D721Med (cell line): ENCODE results near the gene EXOC3L4.

Experiments used
- DNase-seq: peaks from one replicate; pipeline ENCODE4 v3.0.0; 2011; ENCODE audit warnings: low spot score; ENCODE audit not compliant: insufficient read length
- FAIRE-seq: peaks from 2 replicates; lab custom pipeline; 2011; peaks lifted over from hg19 to GRCh38; lab: Jason Lieb, UNC
- CTCF ChIP-seq: IDR thresholded peaks from 2 replicates; pipeline ENCODE4 v1.5.1; 2012; ENCODE audit warnings: mild to moderate bottlenecking, control low read depth; ENCODE audit not compliant: insufficient read depth; ENCODE audit errors: missing control alignments

Gene EXOC3L4

GRCh38 chr14:103093856-103094405 is 594 bp upstream of the EXOC3L4 start:
- DNase-seq = no peak
- no peak for TF ChIP-seq CTCF
- no peak for FAIRE-seq

- FAIRE-seq (no peak), DNase-seq (no peak)
- TF ChIP-seq CTCF = no peak
Measured at GRCh38 chr14:103095210-103095778, 769 bp downstream of the EXOC3L4 start.

GRCh38 chr14:103096387-103096786 is 1.9 kb downstream of the EXOC3L4 start:
- no peak for TF ChIP-seq CTCF
- FAIRE-seq (no peak), DNase-seq (no peak)

GRCh38 chr14:103097244-103097993 is 2.9 kb downstream of the EXOC3L4 start:
- no peak for TF ChIP-seq CTCF
- FAIRE-seq (no peak), DNase-seq (no peak)

- no peak for TF ChIP-seq CTCF
- FAIRE-seq = no peak
Measured at GRCh38 chr14:103097994-103098957, 3.8 kb downstream of the EXOC3L4 start.

GRCh38 chr14:103099081-103099732 is 4.7 kb downstream of the EXOC3L4 start:
- FAIRE-seq = no peak
- no peak for DNase-seq
- no peak for TF ChIP-seq CTCF

More at GRCh38 chr14:103097994-103098957, 3.8 kb downstream of the EXOC3L4 start:
- DNase-seq = no peak
